MM.1S (cell line): Measurements from ENCODE around the gene EDEM1.

Experiments
- CTCF ChIP-seq: fragments of 300-600 bp; sonication (generic); IDR thresholded peaks from 2 replicates; pipeline ENCODE4 v1.5.1; 2016; ENCODE audit warnings: antibody characterized with exemption, low read length, mixed read lengths
- EZH2 ChIP-seq: fragments of 300-600 bp; sonication (generic); optimal IDR thresholded peaks from 2 replicates; pipeline ENCODE3; 2017; ENCODE audit warnings: low read depth, mild to moderate bottlenecking, antibody characterized with exemption, low read length, mixed read lengths
- EZH2phosphoT487 ChIP-seq: fragments of 300-600 bp; sonication (generic); IDR thresholded peaks from 2 replicates; pipeline ENCODE4 v1.6.1; 2018; ENCODE audit warnings: antibody characterized with exemption, low read length

GRCh38 chr3:5258526-5258925 is 71.0 kb downstream of the EDEM1 start:
- TF ChIP-seq CTCF (no peak), EZH2 (no peak), EZH2phosphoT487 (no peak)
